Measurements from ENCODE around the gene PTPN1. TPM values are rescaled to one million over a fixed set of nuclear protein-coding genes. Genes with fewer than 3 reads are reported as not detected.

Gene PTPN1
- total and polyA plus RNA-seq, 2 of the 13 experiments (the other 11 are each of a cell fraction or from before 2014, with no cell fraction given), result 17.7 to 37.2 TPM

DNA sequence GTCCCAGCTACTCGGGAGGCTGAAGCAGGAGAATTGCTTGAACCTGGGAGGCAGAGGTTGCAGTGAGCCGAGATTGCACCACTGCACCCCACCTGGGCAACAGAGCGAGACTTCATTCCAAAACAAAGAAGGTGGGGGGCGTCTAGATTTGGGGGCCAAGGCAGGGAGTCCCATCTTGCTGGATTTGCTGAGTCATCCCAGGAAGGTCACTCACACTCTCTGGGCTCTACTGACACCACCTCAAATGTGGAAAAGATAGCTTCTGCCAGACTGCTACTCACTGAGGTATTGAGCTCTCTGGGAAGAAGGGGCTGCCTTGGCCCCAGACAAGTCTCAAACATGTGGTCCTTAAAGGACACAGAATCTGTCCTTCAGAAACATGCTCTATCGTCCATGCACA is 106.8 kb downstream of the PTPN1 start (continued):
- TF ChIP-seq, protein P1, sequence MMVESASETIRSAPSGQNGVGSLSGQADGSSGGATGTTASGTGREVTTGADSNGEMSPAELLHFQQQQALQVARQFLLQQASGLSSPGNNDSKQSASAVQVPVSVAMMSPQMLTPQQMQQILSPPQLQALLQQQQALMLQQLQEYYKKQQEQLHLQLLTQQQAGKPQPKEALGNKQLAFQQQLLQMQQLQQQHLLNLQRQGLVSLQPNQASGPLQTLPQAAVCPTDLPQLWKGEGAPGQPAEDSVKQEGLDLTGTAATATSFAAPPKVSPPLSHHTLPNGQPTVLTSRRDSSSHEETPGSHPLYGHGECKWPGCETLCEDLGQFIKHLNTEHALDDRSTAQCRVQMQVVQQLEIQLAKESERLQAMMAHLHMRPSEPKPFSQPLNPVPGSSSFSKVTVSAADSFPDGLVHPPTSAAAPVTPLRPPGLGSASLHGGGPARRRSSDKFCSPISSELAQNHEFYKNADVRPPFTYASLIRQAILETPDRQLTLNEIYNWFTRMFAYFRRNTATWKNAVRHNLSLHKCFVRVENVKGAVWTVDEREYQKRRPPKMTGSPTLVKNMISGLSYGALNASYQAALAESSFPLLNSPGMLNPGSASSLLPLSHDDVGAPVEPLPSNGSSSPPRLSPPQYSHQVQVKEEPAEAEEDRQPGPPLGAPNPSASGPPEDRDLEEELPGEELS (CRISPR knock-in tag; IDR thresholded peaks at IDR 0.05), result no peak
- TF ChIP-seq MAFF (IDR thresholded peaks at IDR 0.05; ENCODE audit: low read depth, low read length), result peak; percentile 22; the same call in 1 of the 2 replicates
- TF ChIP-seq, protein P2, sequence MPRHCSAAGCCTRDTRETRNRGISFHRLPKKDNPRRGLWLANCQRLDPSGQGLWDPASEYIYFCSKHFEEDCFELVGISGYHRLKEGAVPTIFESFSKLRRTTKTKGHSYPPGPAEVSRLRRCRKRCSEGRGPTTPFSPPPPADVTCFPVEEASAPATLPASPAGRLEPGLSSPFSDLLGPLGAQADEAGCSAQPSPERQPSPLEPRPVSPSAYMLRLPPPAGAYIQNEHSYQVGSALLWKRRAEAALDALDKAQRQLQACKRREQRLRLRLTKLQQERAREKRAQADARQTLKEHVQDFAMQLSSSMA (CRISPR knock-in tag; IDR thresholded peaks at IDR 0.05), result no peak
- TF ChIP-seq KMT2B (CRISPR knock-in tag; IDR thresholded peaks at IDR 0.05), result no peak
- TF ChIP-seq, protein P3, sequence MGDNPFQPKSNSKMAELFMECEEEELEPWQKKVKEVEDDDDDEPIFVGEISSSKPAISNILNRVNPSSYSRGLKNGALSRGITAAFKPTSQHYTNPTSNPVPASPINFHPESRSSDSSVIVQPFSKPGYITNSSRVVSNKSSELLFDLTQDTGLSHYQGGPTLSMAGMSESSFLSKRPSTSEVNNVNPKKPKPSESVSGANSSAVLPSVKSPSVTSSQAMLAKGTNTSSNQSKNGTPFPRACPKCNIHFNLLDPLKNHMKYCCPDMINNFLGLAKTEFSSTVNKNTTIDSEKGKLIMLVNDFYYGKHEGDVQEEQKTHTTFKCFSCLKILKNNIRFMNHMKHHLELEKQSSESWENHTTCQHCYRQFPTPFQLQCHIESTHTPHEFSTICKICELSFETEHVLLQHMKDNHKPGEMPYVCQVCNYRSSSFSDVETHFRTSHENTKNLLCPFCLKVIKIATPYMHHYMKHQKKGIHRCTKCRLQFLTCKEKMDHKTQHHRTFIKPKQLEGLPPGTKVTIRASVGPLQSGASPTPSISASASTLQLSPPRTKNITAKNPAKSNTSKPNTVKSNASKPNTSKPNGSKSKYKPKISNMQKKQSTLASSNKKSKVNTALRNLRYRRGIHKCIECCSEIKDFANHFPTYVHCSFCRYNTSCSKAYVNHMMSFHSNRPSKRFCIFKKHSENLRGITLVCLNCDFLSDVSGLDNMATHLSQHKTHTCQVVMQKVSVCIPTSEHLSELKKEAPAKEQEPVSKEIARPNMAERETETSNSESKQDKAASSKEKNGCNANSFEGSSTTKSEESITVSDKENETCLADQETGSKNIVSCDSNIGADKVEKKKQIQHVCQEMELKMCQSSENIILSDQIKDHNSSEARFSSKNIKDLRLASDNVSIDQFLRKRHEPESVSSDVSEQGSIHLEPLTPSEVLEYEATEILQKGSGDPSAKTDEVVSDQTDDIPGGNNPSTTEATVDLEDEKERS (CRISPR knock-in tag; IDR thresholded peaks at IDR 0.05), result no peak
- TF ChIP-seq RFX3 (CRISPR knock-in tag; IDR thresholded peaks at IDR 0.05), result no peak
- no peak for TF ChIP-seq ZZZ3 (CRISPR knock-in tag; IDR thresholded peaks at IDR 0.05; ENCODE audit: borderline replicate concordance)
- peak; percentile 63 to 73 for TF ChIP-seq MAFK (conservative IDR thresholded peaks at IDR 0.05 in 1 of 2, IDR thresholded peaks at IDR 0.05 in 1 of 2; ENCODE audit: low read length in 2 of 2)
- TF ChIP-seq, protein P4, sequence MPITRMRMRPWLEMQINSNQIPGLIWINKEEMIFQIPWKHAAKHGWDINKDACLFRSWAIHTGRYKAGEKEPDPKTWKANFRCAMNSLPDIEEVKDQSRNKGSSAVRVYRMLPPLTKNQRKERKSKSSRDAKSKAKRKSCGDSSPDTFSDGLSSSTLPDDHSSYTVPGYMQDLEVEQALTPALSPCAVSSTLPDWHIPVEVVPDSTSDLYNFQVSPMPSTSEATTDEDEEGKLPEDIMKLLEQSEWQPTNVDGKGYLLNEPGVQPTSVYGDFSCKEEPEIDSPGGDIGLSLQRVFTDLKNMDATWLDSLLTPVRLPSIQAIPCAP (CRISPR knock-in tag; IDR thresholded peaks at IDR 0.05; ENCODE audit: low read depth), result no peak
- no peak for TF ChIP-seq ZNF451 (CRISPR knock-in tag; IDR thresholded peaks at IDR 0.05)
- TF ChIP-seq NFE2 (CRISPR knock-in tag; IDR thresholded peaks at IDR 0.05), result peak; percentile 60; the same call in 1 of the 2 replicates
